Natural killer cell (primary cell): ENCODE results near the gene ESRRG. TPM values are rescaled to one million over a fixed set of nuclear protein-coding genes. Genes with fewer than 3 reads are reported as not detected.

Experiments used
- ATAC-seq, 3 donors: fragments of 150-1000 bp in 2 of 3; fragments of 200-7000 bp in 1 of 3; cut with Tn5 transposase; 1 replicate in 1 of 3; 2 replicates in 2 of 3; pipeline ENCODE4 v1.10.0; 2021; ENCODE audit warnings: mild to moderate bottlenecking in 2 of 3, moderate library complexity in 2 of 3
- DNase-seq, 2 donors: peaks; one replicate each; pipeline versions ENCODE4 v3.0.0 to v3.0.0-alpha.2; 2013 to 2021; ENCODE audit warnings: mixed read lengths in 1 of 2
- H3K27ac ChIP-seq: one replicate; pipeline ENCODE4 v1.5.1; 2013; ENCODE audit warnings: mild to moderate bottlenecking, low read length
- H3K27me3 ChIP-seq: one replicate; pipeline ENCODE4 v1.6.1; 2013; ENCODE audit warnings: low read length; ENCODE audit not compliant: control insufficient read depth, insufficient read depth
- H3K36me3 ChIP-seq: one replicate; pipeline ENCODE4 v1.6.1; 2013; ENCODE audit warnings: low read length; ENCODE audit not compliant: control insufficient read depth, insufficient read depth
- H3K4me1 ChIP-seq: one replicate; pipeline ENCODE4 v1.6.1; 2013; ENCODE audit warnings: low read length; ENCODE audit not compliant: control insufficient read depth, insufficient read depth
- H3K4me3 ChIP-seq: one replicate; pipeline ENCODE4 v1.5.1; 2013; ENCODE audit warnings: low read length
- H3K9me3 ChIP-seq: one replicate; pipeline ENCODE4 v1.6.1; 2013; ENCODE audit warnings: low read length; ENCODE audit not compliant: control insufficient read depth, insufficient read depth
- H3K27ac Mint-ChIP-seq, 2 donors: one replicate each; pipeline ENCODE4 v1.8.0; 2022; ENCODE audit warnings: mild to moderate bottlenecking in 2 of 2, mixed read lengths in 2 of 2, moderate library complexity in 1 of 2
- H3K27me3 Mint-ChIP-seq, 2 donors: one replicate each; pipeline ENCODE4 v1.8.0; 2022; ENCODE audit warnings: low read depth in 2 of 2, mixed read lengths in 2 of 2
- H3K36me3 Mint-ChIP-seq: one replicate; pipeline ENCODE4 v1.8.0; 2022; ENCODE audit warnings: mixed read lengths
- H3K4me1 Mint-ChIP-seq, 2 donors: one replicate each; pipeline ENCODE4 v1.8.0; 2022; ENCODE audit warnings: mixed read lengths in 2 of 2
- H3K4me3 Mint-ChIP-seq: one replicate; pipeline ENCODE4 v1.8.0; 2022; ENCODE audit warnings: mild to moderate bottlenecking, moderate library complexity, mixed read lengths
- H3K9me3 Mint-ChIP-seq, 2 donors: one replicate each; pipeline ENCODE4 v1.8.0; 2022; ENCODE audit warnings: mixed read lengths in 2 of 2
- WGBS: methylation state at CpG from one replicate; pipeline ENCODE4 v1.1.7; 2013; ENCODE audit warnings: missing lambda C conversion rate; ENCODE audit not compliant: insufficient coverage; 5-methylcytosine and 5-hydroxymethylcytosine counted together
- intact Hi-C: fragments of 100-400 bp; cut with micrococcal nuclease; formaldehyde crosslinking; loops from one replicate; pipeline ENCODE4 v1.14.2; 2022
- total RNA-seq, 4 donors: library from RNA; stranded (reverse); fragments of 120-200 nt in 1 of 4; gene quantifications; one replicate each; pipeline versions ENCODE4 v1.2.3 to v1.2.4, GENCODE V29; 2013 to 2022
- TF ChIP-seq, protein P1 (sequence below): fragments of 200-600 bp; IDR thresholded peaks from one replicate; pipeline ENCODE4 v1.8.0; 2022; ENCODE audit warnings: antibody characterized with exemption

Gene ESRRG
- total RNA-seq, 3 donors from 2014 or later (not counting 1 experiment from before 2014, with no cell fraction given) = not detected

DNA sequence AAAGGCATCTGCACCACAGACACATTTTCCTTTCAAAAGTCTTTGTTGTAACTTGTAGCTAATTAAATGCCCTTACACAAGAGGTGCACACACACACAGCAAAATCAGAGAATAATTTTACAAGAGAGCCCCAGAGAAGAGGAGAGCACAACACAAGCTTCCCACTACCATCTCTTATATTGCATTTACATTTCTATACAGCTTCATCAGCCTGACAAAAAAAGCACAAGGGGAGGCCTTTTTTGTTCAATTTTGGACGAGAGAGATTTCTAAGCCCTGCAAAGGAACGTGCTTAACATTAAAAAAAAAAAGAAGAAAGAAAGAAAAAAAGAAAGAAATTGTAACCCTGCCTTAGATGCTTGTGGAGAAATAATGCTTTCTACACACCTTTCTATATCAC, 17.1 kb upstream of the ESRRG start:
- no CpG with 5 or more reads among the region's 2 CpGs for WGBS
- H3K9me3 Mint-ChIP-seq = peaks cover 0 to 8% of the 10 kb centered on the region in 2 donors
- no peaks in the 10 kb centered on the region for H3K4me1 Mint-ChIP-seq
- Histone ChIP-seq H3K27ac (no peak overlapping the region), H3K4me3 (no peak overlapping the region), H3K4me1 (no peaks in the 10 kb centered on the region), H3K9me3 (peaks cover 13% of the 10 kb centered on the region), H3K36me3 (no peaks in the 10 kb centered on the region), H3K27me3 (no peaks in the 10 kb centered on the region)
- H3K4me3 Mint-ChIP-seq = no peak overlapping the region
- H3K36me3 Mint-ChIP-seq = peaks cover 8% of the 10 kb centered on the region
- TF ChIP-seq, protein P1, sequence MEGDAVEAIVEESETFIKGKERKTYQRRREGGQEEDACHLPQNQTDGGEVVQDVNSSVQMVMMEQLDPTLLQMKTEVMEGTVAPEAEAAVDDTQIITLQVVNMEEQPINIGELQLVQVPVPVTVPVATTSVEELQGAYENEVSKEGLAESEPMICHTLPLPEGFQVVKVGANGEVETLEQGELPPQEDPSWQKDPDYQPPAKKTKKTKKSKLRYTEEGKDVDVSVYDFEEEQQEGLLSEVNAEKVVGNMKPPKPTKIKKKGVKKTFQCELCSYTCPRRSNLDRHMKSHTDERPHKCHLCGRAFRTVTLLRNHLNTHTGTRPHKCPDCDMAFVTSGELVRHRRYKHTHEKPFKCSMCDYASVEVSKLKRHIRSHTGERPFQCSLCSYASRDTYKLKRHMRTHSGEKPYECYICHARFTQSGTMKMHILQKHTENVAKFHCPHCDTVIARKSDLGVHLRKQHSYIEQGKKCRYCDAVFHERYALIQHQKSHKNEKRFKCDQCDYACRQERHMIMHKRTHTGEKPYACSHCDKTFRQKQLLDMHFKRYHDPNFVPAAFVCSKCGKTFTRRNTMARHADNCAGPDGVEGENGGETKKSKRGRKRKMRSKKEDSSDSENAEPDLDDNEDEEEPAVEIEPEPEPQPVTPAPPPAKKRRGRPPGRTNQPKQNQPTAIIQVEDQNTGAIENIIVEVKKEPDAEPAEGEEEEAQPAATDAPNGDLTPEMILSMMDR = no peak
- DNase-seq (no peak), ATAC-seq (no peak)
- H3K27me3 Mint-ChIP-seq = no peaks in the 10 kb centered on the region
- intact Hi-C loops = no loop called here
- no peak overlapping the region for H3K27ac Mint-ChIP-seq

- no peaks in the 10 kb centered on the region for H3K36me3 ChIP-seq
- Mint-ChIP-seq H3K27ac (no peak overlapping the region), H3K9me3 (peaks cover 0 to 8% of the 10 kb centered on the region in 2 donors), H3K4me3 (no peak overlapping the region), H3K27me3 (no peaks in the 10 kb centered on the region), H3K36me3 (peaks cover 8% of the 10 kb centered on the region), H3K4me1 (no peaks in the 10 kb centered on the region)
- no peak for DNase-seq
- H3K27me3 ChIP-seq = no peaks in the 10 kb centered on the region
- H3K4me1 ChIP-seq = no peaks in the 10 kb centered on the region
- no peak for ATAC-seq
- H3K27ac ChIP-seq = no peak overlapping the region
- WGBS = 68% methylated on average over 5 of the region's 5 CpGs
- no peak overlapping the region for H3K4me3 ChIP-seq
- TF ChIP-seq, protein P1 = no peak
- H3K9me3 ChIP-seq = peaks cover 17% of the 10 kb centered on the region
- intact Hi-C loops = no loop called here
These were observed 16.6 kb upstream of the ESRRG start for GRCh38 chr1:216739793-216740192.

- Histone ChIP-seq H3K4me1 (no peaks in the 10 kb centered on the region), H3K27ac (no peak overlapping the region), H3K9me3 (peaks cover 17% of the 10 kb centered on the region), H3K27me3 (no peaks in the 10 kb centered on the region), H3K36me3 (no peaks in the 10 kb centered on the region), H3K4me3 (no peak overlapping the region)
- H3K4me3 Mint-ChIP-seq = no peak overlapping the region
- H3K27ac Mint-ChIP-seq = no peak overlapping the region
- whole genome bisulfite sequencing = 86% methylated on average over 4 of the region's 4 CpGs
- no peaks in the 10 kb centered on the region for H3K4me1 Mint-ChIP-seq
- H3K36me3 Mint-ChIP-seq = no peaks in the 10 kb centered on the region
- ATAC-seq (no peak), DNase-seq (no peak)
- peaks cover 9 to 12% of the 10 kb centered on the region in 2 donors for H3K9me3 Mint-ChIP-seq
- no peaks in the 10 kb centered on the region for H3K27me3 Mint-ChIP-seq
- intact Hi-C loops = no loop called here
- TF ChIP-seq, protein P1 = no peak
These were observed 8.9 kb upstream of the ESRRG start for GRCh38 chr1:216732121-216732520.

GRCh38 chr1:216731562-216731961, 8.3 kb upstream of the ESRRG start:
- H3K27ac ChIP-seq = no peak overlapping the region
- H3K27ac Mint-ChIP-seq = no peak overlapping the region
- no peak for DNase-seq
- no peak for ATAC-seq
- no peak overlapping the region for H3K4me3 ChIP-seq
- H3K4me1 Mint-ChIP-seq = no peaks in the 10 kb centered on the region
- no peak overlapping the region for H3K4me3 Mint-ChIP-seq
- intact Hi-C loops = no loop called here
- 89% methylated on average over 1 of the region's 6 CpGs for WGBS
- H3K4me1 ChIP-seq = no peaks in the 10 kb centered on the region
- H3K27me3 Mint-ChIP-seq = no peaks in the 10 kb centered on the region
- TF ChIP-seq, protein P1 = no peak
- no peaks in the 10 kb centered on the region for H3K36me3 ChIP-seq
- H3K27me3 ChIP-seq = no peaks in the 10 kb centered on the region
- peaks cover 9 to 13% of the 10 kb centered on the region in 2 donors for H3K9me3 Mint-ChIP-seq
- H3K9me3 ChIP-seq = peaks cover 12% of the 10 kb centered on the region
- no peaks in the 10 kb centered on the region for H3K36me3 Mint-ChIP-seq
